Right atrium auricular region (tissue), 2 donors: Measurements from ENCODE around the gene ABCC6. TPM values are rescaled to one million over a fixed set of nuclear protein-coding genes. Genes with fewer than 3 reads are reported as not detected.
"Not testable (repeated sequence)": the region's sequence is repeated elsewhere in the genome, so short reads cannot be mapped to it uniquely, and the experiment has no call there.

Experiments
- DNase-seq: peaks from one replicate; pipeline ENCODE4 v3.0.0-alpha.2; 2019; ENCODE audit warnings: low spot score
- H3K27ac ChIP-seq, 2 donors: fragments of 200-600 bp; sonication (generic); 1 replicate in 1 of 2; 2 replicates in 1 of 2; pipeline ENCODE4 v1.5.1; 2016 to 2019
- H3K27me3 ChIP-seq, 2 donors: fragments of 200-600 bp; sonication (generic); one replicate each; pipeline versions ENCODE4 v1.5.1 to v1.6.0; 2017 to 2019
- H3K36me3 ChIP-seq: fragments of 200-600 bp; sonication (generic); one replicate; pipeline ENCODE4 v1.5.1; 2016
- H3K4me1 ChIP-seq, 2 donors: fragments of 200-600 bp; sonication (generic); one replicate each; pipeline versions ENCODE4 v1.5.1 to v1.6.0; 2017 to 2019
- H3K4me3 ChIP-seq, 2 donors: fragments of 200-600 bp; sonication (generic); 1 replicate in 1 of 2; 2 replicates in 1 of 2; pipeline ENCODE4 v1.5.1; 2017 to 2019; ENCODE audit warnings: mild to moderate bottlenecking in 1 of 2, moderate library complexity in 1 of 2
- H3K9me3 ChIP-seq, 2 donors: fragments of 200-600 bp; sonication (generic); one replicate each; pipeline ENCODE4 v1.5.1; 2019
- CTCF ChIP-seq, 2 donors: fragments of 200-600 bp; sonication (generic); IDR thresholded peaks; one replicate each; pipeline ENCODE4 v1.5.1; 2019; ENCODE audit warnings: antibody characterized with exemption in 2 of 2
- total RNA-seq, 2 donors: library from RNA; depleted of rRNA; stranded (reverse); fragments of >200 nt; gene quantifications; one replicate each; pipeline ENCODE4 v1.1.0, GENCODE V29; 2016

Gene ABCC6
- total RNA-seq, 2 donors from 2014 or later = 0.52 to 1.8 TPM

- H3K27ac ChIP-seq = no peak overlapping the region
- DNase-seq = no peak
- TF ChIP-seq CTCF (IDR thresholded peaks at IDR 0.05) = no peak
Observed at GRCh38 chr16:16158741-16159374, 64.4 kb downstream of the ABCC6 start.

GRCh38 chr16:16158082-16158658 lies 65.1 kb downstream of the ABCC6 start:
- H3K27me3 ChIP-seq = no peaks in the 10 kb centered on the region

More at GRCh38 chr16:16158741-16159374, 64.4 kb downstream of the ABCC6 start:
- H3K36me3 ChIP-seq = no peaks in the 10 kb centered on the region
- peaks cover 4 to 20% of the 10 kb centered on the region in 2 donors for H3K9me3 ChIP-seq
- H3K27me3 ChIP-seq = no peaks in the 10 kb centered on the region
- no peaks in the 10 kb centered on the region for H3K4me1 ChIP-seq
- H3K4me3 ChIP-seq = no peak overlapping the region

GRCh38 chr16:16157166-16157565 lies 66.1 kb downstream of the ABCC6 start:
- H3K36me3 ChIP-seq = no peaks in the 10 kb centered on the region
- DNase-seq = no peak

More at GRCh38 chr16:16158082-16158658, 65.1 kb downstream of the ABCC6 start:
- TF ChIP-seq CTCF (IDR thresholded peaks at IDR 0.05) = no peak
- Histone ChIP-seq H3K4me3 (no peak overlapping the region), H3K36me3 (no peaks in the 10 kb centered on the region), H3K9me3 (peaks cover 4 to 20% of the 10 kb centered on the region in 2 donors), H3K4me1 (no peaks in the 10 kb centered on the region), H3K27ac (no peak overlapping the region)
- no peak for DNase-seq

GRCh38 chr16:16155234-16155633 lies 68.1 kb downstream of the ABCC6 start:
- H3K4me1 ChIP-seq = peaks cover 0 to 7% of the 10 kb centered on the region in 2 donors
- no peak for TF ChIP-seq CTCF (IDR thresholded peaks at IDR 0.05)
- H3K36me3 ChIP-seq = no peaks in the 10 kb centered on the region
- no peak overlapping the region for H3K27ac ChIP-seq
- H3K4me3 ChIP-seq = no peak overlapping the region
- H3K27me3 ChIP-seq = no peaks in the 10 kb centered on the region
- H3K9me3 ChIP-seq = peaks cover 4 to 20% of the 10 kb centered on the region in 2 donors
- no peak for DNase-seq

More at GRCh38 chr16:16157166-16157565, 66.1 kb downstream of the ABCC6 start:
- Histone ChIP-seq H3K9me3 (peaks cover 4 to 20% of the 10 kb centered on the region in 2 donors), H3K27me3 (no peaks in the 10 kb centered on the region), H3K27ac (no peak overlapping the region), H3K4me1 (no peaks in the 10 kb centered on the region), H3K4me3 (no peak overlapping the region)
- TF ChIP-seq CTCF (IDR thresholded peaks at IDR 0.05) = no peak

- no peak overlapping the region for H3K4me3 ChIP-seq
- H3K27me3 ChIP-seq = no peaks in the 10 kb centered on the region
- H3K9me3 ChIP-seq = peaks cover 4 to 15% of the 10 kb centered on the region in 2 donors
- no peak for DNase-seq
- H3K27ac ChIP-seq = no peak overlapping the region
- H3K36me3 ChIP-seq = no peaks in the 10 kb centered on the region
- H3K4me1 ChIP-seq = peaks cover 0 to 15% of the 10 kb centered on the region in 2 donors
- TF ChIP-seq CTCF (IDR thresholded peaks at IDR 0.05) = no peak
Observed at GRCh38 chr16:16154281-16154951, 68.9 kb downstream of the ABCC6 start.

GRCh38 chr16:16153000-16153399 lies 70.3 kb downstream of the ABCC6 start:
- H3K27me3 ChIP-seq, H3K36me3 ChIP-seq, H3K9me3 ChIP-seq, H3K27ac ChIP-seq, DNase-seq, H3K4me3 ChIP-seq: not testable (repeated sequence)
- peaks cover 0 to 16% of the 10 kb centered on the region in 2 donors for H3K4me1 ChIP-seq
